HG03558 (cell line): Measurements from ENCODE around the gene IFIT1B.
"Not testable (repeated sequence)": the region's sequence is repeated elsewhere in the genome, so short reads cannot be mapped to it uniquely, and the experiment has no call there.

ENCODE experiments used
- ATAC-seq: cut with Tn5 transposase; IDR thresholded peaks from one replicate; pipeline ENCODE4 v1.9.1; 2021; ENCODE audit warnings: moderate number of reproducible peaks; ENCODE audit not compliant: unreplicated experiment; ENCODE audit errors: extremely low read depth

IFIT1B gene, protein sequence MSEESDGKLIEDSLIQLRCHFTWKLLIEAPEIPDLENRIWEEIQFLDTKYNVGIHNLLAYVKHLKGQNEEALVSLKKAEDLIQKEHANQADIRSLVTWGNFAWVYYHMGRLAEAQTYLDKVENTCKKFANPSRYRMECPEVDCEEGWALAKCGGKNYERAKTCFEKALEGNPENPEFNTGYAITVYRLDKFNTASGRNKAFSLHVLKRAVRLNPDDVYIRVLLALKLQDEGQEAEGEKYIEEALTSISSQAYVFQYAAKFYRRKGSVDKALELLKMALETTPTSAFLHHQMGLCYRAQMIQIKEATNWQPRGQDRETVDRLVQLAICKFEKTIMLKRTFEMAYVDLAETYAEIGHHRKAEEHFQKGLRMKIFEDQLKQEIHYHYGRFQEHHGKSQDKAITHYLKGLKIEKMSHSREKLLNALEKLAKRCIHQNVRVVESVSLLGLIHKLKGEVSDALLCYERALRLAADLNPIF

DNA sequence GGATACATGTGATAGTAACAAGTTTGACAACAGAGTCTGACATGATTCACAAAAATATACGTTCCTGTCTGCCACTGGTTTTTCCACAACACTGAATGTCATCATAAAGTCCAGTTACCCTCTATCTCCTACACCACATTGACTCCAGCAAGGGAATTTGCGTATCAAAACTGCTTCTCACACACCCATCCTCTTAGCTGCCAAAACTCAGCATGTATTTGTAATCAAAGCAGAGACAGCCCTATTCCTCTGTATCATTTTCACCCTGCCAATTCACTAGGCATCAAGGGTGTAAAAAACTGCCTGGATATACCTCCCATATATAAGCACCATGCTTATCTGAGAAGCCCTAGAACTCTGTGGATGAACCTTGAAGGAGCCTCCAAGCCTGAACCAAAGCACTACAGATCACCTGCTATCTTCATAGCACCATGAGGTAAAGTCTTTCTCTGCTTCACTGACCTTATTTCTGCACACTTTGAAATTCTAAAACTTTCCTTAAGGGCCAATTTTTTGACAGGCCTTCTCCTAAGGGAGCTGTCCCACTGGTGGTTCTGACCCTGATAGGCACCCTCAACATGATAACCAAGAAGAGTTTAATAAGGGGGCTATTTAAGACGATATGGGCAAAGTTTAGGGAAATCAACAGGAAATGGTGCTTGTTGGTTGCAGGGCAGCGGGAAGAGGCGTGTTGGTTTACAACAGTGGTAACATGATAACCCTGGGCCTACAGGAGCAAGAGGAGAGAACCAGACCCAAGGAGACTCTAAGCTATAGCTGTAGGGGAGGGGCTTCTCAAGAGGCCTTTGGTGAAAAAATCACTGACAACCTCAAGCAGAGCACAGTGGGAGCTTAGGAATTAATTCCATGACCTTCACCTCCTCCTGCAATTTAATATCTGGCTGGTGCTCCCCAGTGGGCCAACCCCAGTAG lies at the start of gene IFIT1B:
Gene IFIT1B (plus strand): TSS at position 352 of the 933 bp plus-strand sequence. CDS start 80 bp downstream, at position 432.
- no peak for ATAC-seq

DNA sequence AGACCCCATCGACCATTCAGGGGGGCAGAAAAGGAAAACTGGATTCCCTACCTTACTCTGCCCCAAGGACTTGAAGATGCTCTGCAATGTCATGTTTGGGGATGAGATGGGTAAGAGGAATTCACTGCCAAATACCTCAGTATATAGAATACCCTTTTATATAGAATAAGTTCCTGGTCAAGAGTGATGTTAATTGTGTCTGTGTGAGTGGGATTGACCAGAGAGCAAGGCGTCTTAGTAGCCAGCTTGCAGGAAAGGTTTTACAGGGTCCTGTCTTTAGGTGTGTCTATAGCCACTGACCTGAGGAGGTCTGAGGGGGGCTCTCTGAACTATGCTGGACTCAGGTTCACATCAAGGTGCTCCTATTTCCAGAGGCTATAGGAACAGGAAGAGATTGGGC lies 48.7 kb upstream of the IFIT1B start:
- no peak for ATAC-seq

DNA sequence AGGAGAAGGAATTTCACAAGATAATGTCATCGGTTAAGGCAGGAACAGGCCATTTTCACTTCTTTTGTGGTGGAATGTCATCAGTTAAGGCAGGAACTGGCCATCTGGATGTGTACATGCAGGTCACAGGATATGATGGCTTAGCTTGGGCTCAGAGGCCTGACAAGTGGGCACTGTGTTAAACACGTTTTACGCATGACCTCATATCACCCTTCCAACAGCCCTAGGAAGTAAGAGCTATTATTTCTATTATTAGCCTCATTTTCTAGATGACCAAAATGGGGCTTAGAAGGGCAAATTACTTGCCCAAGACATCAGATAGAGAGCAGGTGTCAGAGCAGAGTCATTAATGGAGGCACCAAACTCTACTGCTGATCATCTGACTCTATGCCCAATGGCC lies 47.8 kb upstream of the IFIT1B start:
- ATAC-seq, result not testable (repeated sequence)

DNA sequence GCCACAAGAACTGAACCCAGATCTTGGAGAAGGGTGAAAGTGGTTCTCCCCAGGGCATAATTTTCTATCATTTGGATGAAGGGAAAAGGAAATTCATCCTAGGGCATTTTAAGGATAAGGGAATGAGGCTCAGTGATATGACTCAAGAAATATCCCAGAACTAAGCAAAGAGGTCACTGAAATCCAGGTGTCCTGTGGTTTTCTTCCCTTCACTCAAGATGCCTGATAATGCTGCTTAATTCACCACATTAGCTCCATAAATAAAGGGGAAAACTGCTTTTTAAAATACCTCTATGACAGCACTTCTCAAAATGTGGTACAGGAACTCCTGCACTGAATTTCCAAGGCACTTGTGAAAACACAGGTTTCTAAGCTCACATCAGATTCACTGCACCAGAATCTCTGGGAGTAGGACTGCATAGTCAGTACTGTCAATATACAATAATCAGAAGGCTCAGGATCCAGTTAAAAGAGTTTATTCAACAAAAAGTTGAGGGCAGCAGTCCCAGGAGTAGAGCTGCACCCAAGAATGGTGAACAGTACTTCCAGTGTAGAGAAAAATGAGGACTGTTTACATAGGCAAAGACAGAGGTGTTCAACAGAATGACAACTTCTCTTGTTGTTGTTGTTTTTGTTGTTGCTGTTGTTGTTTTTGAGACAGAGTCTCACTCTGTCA lies 47.2 kb upstream of the IFIT1B start:
- ATAC-seq, result no peak

DNA sequence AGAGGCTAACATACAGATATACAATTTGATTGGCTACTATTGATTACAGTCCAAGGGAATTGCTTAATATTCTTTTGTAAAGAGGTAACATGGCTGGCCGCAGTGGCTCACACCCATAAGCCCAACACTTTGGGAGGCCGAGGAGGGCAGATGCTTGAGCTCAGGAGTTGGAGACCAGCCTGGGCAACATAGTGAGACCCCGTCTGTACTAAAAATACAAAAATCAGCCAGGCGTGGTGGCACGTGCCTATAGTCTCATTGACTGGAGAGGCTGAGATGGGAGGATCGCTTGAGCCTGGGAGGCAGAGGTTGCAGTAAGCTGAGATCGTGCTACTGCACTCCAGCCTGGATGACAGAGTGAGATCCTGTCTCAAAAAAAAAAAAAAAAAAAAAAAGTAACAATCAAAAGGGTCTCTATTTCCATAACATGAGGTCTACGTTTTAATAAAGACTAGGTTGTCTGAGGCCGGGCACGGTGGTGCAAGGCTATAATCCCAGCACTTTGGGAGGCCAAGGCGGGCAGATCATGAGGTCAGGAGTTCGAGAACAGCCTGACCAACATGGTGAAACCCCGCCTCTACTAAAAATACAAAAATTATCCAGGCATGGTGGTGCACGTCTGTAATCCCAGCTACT lies 46.3 kb upstream of the IFIT1B start:
- not testable (repeated sequence) for ATAC-seq

DNA sequence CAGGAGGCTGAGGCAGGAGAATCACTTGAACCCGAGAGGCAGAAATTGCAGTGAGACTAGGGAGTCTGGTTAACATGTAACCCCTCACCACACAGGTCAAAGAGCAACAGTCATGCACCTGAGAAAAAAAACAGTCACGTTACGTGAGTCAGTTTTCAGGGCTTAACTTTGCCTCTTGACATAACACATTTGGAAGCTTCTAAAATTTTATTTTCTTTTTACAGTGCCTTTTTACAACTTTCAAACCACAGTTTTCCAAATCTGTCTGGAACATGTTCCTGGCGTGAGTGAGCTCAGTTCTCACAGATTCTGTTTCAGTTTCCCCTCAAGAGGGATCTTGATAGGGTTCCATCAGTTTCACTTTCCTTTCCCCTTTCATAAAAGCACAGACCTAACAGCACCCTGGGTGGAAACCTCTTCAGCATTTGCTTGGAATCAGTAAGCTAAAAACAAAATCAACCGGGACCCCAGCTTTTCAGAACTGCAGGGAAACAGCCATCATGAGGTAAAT lies 45.7 kb upstream of the IFIT1B start:
- no peak for ATAC-seq

DNA sequence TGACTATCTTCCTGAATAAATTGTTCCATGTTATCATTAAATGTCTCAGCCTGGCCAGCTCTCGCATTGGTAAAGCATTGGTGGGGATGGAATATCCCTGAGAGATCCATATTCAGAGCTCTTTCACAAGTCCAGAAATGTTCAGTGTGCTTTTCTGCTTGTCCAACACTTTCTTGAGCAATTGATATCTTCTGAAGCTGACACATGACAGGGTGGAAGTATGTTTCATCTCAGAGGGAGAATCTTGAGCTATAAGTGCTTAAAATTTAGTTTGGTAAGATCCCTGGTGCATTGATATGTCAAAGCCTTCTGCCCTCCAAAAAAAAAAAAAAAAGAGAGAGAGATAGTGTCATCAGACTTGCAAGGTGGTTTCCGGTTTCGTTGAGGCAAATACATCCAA lies 42.6 kb upstream of the IFIT1B start:
- ATAC-seq, result no peak

DNA sequence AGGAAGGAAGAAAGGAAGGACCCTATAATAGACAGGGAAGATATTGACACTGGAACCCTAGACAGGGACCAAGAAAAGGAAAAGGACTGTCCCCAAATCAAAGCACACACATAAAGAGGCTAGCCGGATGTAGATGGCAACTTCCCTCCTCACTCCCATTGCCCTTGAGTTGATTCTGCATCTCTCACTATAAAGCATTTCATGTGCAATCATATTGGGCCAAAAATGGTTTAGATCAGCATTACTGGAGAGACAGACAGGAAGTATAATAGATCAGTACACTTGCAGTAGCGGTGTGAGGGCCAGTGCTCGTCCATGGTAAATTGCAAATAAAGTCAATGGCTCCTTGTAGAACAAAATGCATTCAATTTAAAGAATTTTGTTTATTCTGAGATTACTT lies 41.6 kb upstream of the IFIT1B start:
- no peak for ATAC-seq

DNA sequence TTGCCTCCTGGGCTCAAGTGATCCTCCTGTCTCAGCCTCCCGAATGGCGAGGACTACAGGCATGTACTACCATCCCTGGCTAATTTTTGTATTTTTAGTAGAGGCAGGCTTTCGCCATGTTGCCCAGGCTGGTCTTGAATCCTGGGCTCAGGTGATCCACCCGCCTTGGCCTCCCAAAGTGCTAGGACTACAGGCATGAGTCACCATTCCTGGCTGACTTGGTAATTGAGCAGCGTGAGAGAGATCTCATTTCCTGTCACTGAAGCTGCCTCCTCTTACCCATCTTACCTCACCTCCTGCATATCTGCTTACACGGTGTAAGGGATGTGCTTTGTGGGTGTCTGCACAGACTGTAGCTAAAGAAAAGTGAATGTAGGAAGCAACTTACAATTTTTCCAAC lies 40.4 kb upstream of the IFIT1B start:
- ATAC-seq, result no peak

DNA sequence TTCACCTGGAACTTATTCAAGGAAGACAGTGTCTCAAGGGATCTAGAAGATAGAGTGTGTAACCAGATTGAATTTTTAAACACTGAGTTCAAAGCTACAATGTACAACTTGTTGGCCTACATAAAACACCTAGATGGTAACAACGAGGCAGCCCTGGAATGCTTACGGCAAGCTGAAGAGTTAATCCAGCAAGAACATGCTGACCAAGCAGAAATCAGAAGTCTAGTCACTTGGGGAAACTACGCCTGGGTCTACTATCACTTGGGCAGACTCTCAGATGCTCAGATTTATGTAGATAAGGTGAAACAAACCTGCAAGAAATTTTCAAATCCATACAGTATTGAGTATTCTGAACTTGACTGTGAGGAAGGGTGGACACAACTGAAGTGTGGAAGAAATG lies 39.1 kb upstream of the IFIT1B start:
- ATAC-seq, result no peak

DNA sequence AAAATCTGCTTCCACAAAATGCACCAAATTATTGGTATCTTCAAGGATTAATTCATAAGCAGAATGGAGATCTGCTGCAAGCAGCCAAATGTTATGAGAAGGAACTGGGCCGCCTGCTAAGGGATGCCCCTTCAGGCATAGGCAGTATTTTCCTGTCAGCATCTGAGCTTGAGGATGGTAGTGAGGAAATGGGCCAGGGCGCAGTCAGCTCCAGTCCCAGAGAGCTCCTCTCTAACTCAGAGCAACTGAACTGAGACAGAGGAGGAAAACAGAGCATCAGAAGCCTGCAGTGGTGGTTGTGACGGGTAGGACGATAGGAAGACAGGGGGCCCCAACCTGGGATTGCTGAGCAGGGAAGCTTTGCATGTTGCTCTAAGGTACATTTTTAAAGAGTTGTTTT lies 38.0 kb upstream of the IFIT1B start:
- no peak for ATAC-seq

DNA sequence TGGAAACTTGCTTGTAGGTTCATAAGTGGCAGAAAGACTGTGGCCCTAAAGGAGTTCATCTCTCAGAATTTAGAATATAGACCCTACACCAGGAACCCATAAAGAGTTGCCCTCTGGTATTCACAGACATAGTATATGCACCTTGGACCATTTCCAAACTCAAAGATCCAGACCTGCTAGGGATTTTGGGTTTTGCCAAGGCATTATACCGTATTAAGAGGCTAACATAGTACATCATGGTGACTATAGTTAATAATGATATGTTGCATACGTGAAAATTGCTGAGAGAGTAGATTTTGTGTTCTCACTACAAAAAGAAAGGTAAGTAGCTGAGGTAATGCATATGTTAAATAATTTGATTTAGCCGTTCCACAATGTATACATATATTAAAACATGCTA lies 36.2 kb upstream of the IFIT1B start:
- no peak for ATAC-seq

DNA sequence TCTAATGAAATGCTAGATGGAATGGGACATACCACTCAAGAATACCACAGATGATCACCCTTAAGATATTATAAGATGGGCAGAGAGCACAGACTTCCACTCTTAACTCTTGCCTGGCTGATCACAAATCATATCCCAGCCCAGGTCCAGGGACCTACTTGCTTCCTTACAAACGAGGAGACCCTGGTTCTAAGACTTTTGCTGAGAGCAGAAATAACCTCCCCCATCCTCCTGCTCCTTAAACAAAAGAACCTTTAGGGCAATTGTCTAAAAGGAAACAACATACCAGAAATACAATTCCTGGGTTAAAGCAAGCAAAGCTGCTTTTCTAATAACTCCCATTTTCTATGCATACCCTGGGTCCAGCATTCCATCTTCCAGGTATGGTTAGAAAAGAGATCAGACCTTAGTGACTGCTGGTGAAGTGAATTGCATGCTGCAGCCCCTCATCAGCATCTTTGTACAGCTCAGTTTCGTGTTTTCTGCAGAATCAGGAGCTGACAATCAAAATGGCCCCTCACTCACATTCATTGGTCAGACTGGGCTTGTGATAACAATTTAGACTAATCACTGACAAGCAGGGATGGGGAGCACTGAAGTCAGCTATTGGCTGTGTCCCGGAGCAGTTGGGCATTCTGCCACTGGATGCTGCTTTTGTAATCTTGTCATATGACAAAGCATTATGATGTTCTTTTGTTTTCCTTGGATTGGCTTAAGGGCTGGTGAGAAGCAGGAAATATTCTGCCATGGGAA lies 35.5 kb upstream of the IFIT1B start:
- ATAC-seq, result no peak

DNA sequence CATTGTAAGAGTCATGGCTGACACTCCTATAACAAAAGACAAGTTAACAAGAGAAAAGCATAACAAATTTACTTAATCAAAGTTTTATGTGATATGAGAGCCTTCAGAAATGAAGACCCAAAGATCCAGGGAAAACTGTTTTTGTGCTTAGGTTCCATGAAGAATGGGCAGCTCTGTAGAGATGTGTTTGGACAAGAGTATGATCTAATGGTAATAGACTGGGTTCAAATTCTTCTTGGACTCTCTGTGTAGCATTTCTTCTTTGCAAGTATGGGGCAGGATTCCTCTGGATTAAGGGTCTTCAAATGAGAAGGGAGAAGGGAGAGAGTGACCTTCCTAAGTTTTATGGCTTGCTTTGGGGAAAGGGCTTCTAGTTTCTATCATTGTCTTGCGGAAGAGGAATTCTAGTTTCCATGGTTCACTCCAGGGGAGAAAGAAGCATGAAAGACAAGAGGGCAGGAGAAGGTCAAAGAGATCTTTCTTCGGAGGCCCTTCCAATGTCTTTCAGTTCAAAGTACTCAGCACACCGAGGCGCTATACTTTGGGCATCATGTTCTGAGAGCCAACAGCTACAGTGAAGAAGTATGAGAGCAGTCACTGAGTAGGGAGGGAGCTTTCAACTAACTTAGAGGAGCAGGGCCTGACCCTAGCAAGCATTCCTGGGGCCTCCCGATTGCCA lies 34.6 kb upstream of the IFIT1B start:
- ATAC-seq, result no peak

DNA sequence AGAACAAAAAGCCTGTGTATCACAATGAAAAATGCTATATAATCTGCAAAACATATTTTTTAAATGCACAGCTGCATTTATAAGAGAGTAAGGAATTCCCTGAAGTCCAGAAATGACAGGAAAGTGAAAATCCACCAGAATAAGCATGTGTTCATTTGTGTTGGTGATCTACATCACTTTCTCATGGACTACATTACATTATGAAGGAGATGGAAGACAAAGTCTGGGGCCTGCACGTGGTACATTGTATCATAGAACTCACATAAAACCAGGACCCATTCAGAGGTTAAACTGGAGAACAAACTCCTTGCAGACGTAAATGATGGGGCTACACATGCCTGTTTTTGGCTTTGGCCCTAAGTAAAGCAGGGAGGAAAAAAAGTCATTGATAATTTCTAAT lies 33.7 kb upstream of the IFIT1B start:
- ATAC-seq, result no peak

DNA sequence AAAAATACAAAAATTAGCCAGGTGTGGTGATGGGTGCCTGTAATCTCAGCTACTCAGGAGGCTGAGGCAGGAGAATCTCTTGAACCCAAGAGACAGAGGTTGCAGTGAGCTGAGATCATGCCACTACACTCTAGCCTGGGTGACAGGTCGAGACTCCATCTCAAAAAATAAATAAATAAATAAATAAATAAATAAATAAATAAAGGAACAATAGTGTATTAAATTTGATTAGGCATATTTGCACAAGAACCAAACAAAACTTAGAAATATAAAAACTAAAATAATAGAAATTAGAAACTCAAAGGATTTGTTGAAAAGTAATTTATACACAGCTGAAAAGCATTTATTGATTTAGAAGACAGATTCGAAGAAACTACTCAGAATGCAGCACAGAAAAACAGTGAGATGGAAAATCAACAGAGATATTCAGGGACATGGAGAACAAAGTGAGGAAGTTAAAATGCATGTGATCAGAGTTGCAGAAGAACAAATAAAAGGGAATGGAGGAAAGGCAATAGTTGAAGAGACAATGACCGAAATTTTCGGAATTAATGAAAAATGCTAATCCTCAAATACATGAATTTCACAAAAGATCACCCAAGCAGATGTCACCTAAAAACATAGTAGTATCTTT lies 32.4 kb upstream of the IFIT1B start:
- ATAC-seq, result no peak

DNA sequence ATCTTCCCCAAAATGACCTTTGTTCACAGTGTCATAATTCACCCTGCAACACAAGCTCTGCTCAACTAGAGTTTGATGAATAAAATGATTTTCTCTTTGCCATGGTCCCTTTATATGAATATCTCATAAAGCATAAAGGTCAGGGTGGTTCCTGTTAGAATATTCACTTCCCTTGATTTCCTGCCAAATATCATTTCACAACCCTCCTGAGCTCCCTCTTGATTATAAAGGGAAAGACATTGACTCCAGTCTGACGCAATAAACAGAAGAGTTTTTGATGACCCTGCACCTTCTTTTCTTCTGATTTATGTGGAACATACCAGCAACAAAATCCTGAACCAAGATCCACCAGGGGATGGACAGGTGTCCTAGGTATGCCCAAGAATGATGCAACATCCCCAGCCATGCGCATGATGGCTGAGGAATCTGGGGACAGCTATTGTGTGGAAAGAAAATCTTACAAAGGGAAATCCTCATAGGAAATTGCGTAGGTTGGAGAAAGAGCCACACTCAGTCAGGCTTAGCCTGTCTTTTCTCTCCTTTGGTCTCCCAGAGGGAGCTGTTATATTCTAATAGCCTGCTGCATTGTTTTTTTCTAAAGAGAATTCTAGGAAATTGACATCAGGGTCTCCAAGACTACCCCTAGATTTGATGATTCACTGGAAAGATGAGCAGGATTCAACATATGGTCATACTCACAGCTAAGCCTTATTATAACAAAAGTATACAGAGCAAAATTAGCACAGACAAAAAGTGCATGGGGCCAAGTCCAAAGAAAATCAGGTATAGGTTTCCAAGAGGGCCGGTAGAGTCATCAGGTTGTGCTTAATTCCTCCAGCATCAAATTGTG lies 31.2 kb upstream of the IFIT1B start:
- ATAC-seq, result no peak
